SH-SY5Y (cell line): ENCODE results near the gene ADA.

Experiments
- GATA2 ChIP-seq: IDR thresholded peaks from 2 replicates; pipeline ENCODE4 v1.6.1; 2011; ENCODE audit warnings: mild to moderate bottlenecking, low read depth, low read length
- GATA3 ChIP-seq: IDR thresholded peaks from 2 replicates; pipeline ENCODE4 v1.6.1; 2011; ENCODE audit warnings: low read depth, mild to moderate bottlenecking, low read length, moderate library complexity

DNA sequence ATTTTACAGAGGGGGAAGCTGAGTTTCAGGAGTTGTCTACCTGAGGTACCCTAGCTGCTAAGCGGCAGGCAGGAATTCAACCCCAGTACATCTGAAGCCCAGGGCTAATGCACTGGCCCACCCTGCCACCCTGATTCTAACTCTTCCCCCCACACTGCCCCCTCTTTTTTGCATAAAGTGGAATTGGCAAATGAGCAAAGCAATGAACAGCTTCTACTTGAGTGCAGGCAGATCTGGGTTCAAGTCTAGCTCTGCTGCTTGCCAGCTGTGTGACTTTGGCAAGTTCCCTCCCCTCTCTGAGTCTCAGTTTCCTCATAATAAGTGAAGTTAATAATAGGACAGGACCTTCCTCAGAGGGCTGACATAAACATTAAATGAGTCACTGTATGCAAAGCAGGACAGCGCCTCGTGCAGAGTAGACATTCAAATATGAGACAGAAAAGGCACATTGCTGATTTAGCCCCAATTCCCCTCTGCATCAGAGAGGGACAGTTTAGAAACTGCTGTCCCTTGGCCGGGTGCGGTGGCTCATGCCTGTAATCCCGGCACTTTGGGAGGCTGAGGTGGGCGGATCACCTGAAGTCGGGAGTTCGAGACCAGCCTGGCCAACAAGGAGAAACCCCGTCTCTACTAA, 4.7 kb downstream of the ADA start:
- no peak for TF ChIP-seq GATA3
- no peak for TF ChIP-seq GATA2
